Measurements from ENCODE around the gene NBPF10. TPM values are rescaled to one million over a fixed set of nuclear protein-coding genes. Genes with fewer than 3 reads are reported as not detected.
A peak's percentile ranks its signal among the peaks of the same experiment; 100 is the strongest.
"Not testable (repeated sequence)": the region's sequence is repeated elsewhere in the genome, so short reads cannot be mapped to it uniquely, and the experiment has no call there.

NBPF10 gene, protein sequence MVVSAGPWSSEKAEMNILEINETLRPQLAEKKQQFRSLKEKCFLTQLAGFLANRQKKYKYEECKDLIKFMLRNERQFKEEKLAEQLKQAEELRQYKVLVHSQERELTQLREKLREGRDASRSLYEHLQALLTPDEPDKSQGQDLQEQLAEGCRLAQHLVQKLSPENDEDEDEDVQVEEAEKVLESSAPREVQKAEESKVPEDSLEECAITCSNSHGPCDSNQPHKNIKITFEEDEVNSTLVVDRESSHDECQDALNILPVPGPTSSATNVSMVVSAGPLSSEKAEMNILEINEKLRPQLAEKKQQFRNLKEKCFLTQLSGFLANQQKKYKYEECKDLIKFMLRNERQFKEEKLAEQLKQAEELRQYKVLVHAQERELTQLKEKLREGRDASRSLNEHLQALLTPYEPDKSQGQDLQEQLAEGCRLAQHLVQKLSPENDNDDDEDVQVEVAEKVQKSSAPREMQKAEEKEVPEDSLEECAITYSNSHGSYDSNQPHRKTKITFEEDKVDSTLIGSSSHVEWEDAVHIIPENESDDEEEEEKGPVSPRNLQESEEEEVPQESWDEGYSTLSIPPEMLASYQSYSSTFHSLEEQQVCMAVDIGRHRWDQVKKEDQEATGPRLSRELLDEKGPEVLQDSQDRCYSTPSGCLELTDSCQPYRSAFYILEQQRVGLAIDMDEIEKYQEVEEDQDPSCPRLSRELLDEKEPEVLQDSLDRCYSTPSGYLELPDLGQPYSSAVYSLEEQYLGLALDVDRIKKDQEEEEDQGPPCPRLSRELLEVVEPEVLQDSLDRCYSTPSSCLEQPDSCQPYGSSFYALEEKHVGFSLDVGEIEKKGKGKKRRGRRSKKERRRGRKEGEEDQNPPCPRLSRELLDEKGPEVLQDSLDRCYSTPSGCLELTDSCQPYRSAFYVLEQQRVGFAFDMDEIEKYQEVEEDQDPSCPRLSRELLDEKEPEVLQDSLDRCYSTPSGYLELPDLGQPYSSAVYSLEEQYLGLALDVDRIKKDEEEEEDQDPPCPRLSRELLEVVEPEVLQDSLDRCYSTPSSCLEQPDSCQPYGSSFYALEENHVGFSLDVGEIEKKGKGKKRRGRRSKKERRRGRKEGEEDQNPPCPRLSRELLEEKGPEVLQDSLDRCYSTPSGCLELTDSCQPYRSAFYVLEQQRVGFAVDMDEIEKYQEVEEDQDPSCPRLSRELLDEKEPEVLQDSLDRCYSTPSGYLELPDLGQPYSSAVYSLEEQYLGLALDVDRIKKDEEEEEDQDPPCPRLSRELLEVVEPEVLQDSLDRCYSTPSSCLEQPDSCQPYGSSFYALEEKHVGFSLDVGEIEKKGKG (N-terminal part only)
- total RNA-seq: 1 to 10 TPM in 1 of 4 donors, under 1 TPM in 3; 0.55 to 4.0 (median 0.94) TPM

DNA sequence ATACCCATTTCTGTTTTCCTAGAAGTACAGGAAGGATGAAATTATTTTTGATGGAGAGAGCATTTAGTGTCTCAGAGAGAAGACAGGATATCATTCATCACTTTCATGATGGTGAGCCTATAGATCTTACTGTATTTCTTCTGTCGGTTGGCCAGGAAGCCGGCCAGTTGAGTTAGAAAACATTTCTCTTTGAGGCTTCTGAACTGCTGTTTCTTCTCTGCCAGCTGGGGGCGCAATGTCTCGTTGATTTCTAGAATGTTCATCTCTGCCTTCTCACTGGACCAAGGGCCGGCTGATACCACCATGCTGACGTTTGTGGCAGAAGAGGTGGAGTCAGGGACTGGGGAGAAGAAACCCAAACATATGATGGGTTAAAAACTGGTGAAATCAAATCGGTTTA lies at the start of gene NBPF10:
Gene NBPF10, minus strand, starts transcription at position 340 of the 400 bp plus-strand sequence. Its CDS starts 35 bp downstream, at position 305.
- H3K4me1 ChIP-seq; H3K27me3 ChIP-seq; H3K9me3 ChIP-seq; H3K36me3 ChIP-seq; in situ Hi-C loops (cut with MboI; ENCODE audit: low sequenced_read_pairs in 4 of 4); H3K4me3 ChIP-seq; DNase-seq; H3K27ac ChIP-seq; ATAC-seq; intact Hi-C loops (cut with DNase I; ENCODE audit: low total_unique reads): not testable (repeated sequence)
- TF ChIP-seq, protein P1, sequence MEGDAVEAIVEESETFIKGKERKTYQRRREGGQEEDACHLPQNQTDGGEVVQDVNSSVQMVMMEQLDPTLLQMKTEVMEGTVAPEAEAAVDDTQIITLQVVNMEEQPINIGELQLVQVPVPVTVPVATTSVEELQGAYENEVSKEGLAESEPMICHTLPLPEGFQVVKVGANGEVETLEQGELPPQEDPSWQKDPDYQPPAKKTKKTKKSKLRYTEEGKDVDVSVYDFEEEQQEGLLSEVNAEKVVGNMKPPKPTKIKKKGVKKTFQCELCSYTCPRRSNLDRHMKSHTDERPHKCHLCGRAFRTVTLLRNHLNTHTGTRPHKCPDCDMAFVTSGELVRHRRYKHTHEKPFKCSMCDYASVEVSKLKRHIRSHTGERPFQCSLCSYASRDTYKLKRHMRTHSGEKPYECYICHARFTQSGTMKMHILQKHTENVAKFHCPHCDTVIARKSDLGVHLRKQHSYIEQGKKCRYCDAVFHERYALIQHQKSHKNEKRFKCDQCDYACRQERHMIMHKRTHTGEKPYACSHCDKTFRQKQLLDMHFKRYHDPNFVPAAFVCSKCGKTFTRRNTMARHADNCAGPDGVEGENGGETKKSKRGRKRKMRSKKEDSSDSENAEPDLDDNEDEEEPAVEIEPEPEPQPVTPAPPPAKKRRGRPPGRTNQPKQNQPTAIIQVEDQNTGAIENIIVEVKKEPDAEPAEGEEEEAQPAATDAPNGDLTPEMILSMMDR (IDR thresholded peaks at IDR 0.05 in 4 of 5, conservative IDR thresholded peaks at IDR 0.05 in 1 of 5): peak in 1 of 5 experiments; percentile 41

DNA sequence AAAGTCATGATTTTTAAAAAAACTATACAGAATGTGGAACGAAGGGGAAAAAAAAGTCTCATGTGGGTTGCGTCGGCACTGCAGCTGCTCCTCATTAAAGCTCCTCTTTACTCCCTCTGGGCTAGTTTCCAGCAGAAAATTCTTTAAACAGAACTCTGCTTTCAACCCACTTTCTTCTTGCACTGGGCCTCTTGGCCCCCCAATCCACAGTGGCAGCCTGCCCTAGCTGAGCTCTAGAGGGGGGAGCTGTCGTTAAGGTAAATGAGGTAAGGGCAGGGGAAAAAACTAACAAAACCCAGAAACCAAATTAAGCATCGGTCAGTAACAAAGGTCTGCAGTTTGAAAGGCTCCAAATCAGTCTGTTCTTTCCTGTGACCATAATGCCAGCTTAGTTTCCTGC lies 29.9 kb upstream of the NBPF10 start:
- intact Hi-C loops (cut with DNase I; ENCODE audit: low total_unique reads); H3K9me3 ChIP-seq; in situ Hi-C loops (cut with MboI; ENCODE audit: low sequenced_read_pairs in 4 of 4); ATAC-seq; H3K4me1 ChIP-seq; H3K4me3 ChIP-seq; H3K36me3 ChIP-seq; DNase-seq; H3K27me3 ChIP-seq: not testable (repeated sequence)
- H3K27ac ChIP-seq: peak overlapping the region in 2 of 4 donors; percentile 37 to 38

- H3K27ac ChIP-seq; H3K9me3 ChIP-seq; H3K4me1 ChIP-seq; in situ Hi-C loops (cut with MboI; ENCODE audit: low sequenced_read_pairs in 4 of 4); H3K27me3 ChIP-seq; H3K36me3 ChIP-seq; ATAC-seq; intact Hi-C loops (cut with DNase I; ENCODE audit: low total_unique reads); DNase-seq; H3K4me3 ChIP-seq: not testable (repeated sequence)
These were observed 23.1 kb upstream of the NBPF10 start for GRCh38 chr1:146167740-146168139.

- intact Hi-C loops (cut with DNase I; ENCODE audit: low total_unique reads); H3K36me3 ChIP-seq; in situ Hi-C loops (cut with MboI; ENCODE audit: low sequenced_read_pairs in 4 of 4); DNase-seq; H3K27me3 ChIP-seq; ATAC-seq; H3K9me3 ChIP-seq; H3K4me1 ChIP-seq; H3K27ac ChIP-seq; H3K4me3 ChIP-seq: not testable (repeated sequence)
These were observed 22.7 kb upstream of the NBPF10 start for GRCh38 chr1:146167273-146167672.

Other genes starting within 250 kb of the NBPF10 start
- 10 to 100 TPM in 3 of 4 donors, 1 to 10 TPM in 1; 6.4 to 20.0 (median 14.7) TPM for gene ITGA10, start 234.8 kb downstream of the NBPF10 start, total RNA-seq
- gene PEX11B, start 226.1 kb downstream of the NBPF10 start, total RNA-seq: 10 to 100 TPM; 23.2 to 46.0 (median 31.7) TPM
- gene RBM8A, start 217.3 kb downstream of the NBPF10 start, total RNA-seq: 100 to 1,000 TPM; 199 to 589 (median 381) TPM
- gene LIX1L, start 186.8 kb downstream of the NBPF10 start, total RNA-seq: 100 to 1,000 TPM in 1 of 4 donors, 10 to 100 TPM in 3; 37.1 to 108 (median 75.4) TPM
- gene ANKRD34A, start 180.2 kb downstream of the NBPF10 start, total RNA-seq: 10 to 100 TPM in 1 of 4 donors, 1 to 10 TPM in 3; 3.3 to 19.0 (median 6.7) TPM
- 10 to 100 TPM; 43.5 to 78.8 (median 59.4) TPM for gene POLR3GL, start 180.1 kb downstream of the NBPF10 start, total RNA-seq
- 1,000 to 10,000 TPM; 1,815 to 2,839 (median 2,202) TPM for gene TXNIP, start 148.2 kb downstream of the NBPF10 start, total RNA-seq
- gene HJV, start 123.1 kb downstream of the NBPF10 start, total RNA-seq: 100 to 1,000 TPM; 274 to 585 (median 420) TPM
- gene NOTCH2NLA, start 84.2 kb upstream of the NBPF10 start, total RNA-seq: 10 to 100 TPM in 3 of 4 donors, 1 to 10 TPM in 1; 3.3 to 54.9 (median 19.1) TPM

Data from gastrocnemius medialis (tissue), 4 donors.